GM10266 (cell line): ENCODE data around the gene ZNF155.
"Not testable (repeated sequence)": the region's sequence is repeated elsewhere in the genome, so short reads cannot be mapped to it uniquely, and the experiment has no call there.

Source experiments
- DNase-seq: peaks from one replicate; pipeline ENCODE4 v3.0.0; 2012; ENCODE audit errors: extremely low spot score
- TF ChIP-seq, protein P1 (sequence below): IDR thresholded peaks from 2 replicates; pipeline ENCODE4 v1.5.1; 2012; ENCODE audit warnings: mild to moderate bottlenecking, low read depth; ENCODE audit not compliant: control insufficient read depth, insufficient read depth; ENCODE audit errors: missing control alignments

The ZNF155 gene

GRCh38 chr19:43983912-43984686, at the start of gene ZNF155:
Gene ZNF155, plus strand, starts transcription at chr19:43984188. Its CDS starts 4,356 bp downstream, at chr19:43988544.
- DNase-seq = peak; percentile 73
- TF ChIP-seq, protein P1, sequence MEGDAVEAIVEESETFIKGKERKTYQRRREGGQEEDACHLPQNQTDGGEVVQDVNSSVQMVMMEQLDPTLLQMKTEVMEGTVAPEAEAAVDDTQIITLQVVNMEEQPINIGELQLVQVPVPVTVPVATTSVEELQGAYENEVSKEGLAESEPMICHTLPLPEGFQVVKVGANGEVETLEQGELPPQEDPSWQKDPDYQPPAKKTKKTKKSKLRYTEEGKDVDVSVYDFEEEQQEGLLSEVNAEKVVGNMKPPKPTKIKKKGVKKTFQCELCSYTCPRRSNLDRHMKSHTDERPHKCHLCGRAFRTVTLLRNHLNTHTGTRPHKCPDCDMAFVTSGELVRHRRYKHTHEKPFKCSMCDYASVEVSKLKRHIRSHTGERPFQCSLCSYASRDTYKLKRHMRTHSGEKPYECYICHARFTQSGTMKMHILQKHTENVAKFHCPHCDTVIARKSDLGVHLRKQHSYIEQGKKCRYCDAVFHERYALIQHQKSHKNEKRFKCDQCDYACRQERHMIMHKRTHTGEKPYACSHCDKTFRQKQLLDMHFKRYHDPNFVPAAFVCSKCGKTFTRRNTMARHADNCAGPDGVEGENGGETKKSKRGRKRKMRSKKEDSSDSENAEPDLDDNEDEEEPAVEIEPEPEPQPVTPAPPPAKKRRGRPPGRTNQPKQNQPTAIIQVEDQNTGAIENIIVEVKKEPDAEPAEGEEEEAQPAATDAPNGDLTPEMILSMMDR = no peak

DNA sequence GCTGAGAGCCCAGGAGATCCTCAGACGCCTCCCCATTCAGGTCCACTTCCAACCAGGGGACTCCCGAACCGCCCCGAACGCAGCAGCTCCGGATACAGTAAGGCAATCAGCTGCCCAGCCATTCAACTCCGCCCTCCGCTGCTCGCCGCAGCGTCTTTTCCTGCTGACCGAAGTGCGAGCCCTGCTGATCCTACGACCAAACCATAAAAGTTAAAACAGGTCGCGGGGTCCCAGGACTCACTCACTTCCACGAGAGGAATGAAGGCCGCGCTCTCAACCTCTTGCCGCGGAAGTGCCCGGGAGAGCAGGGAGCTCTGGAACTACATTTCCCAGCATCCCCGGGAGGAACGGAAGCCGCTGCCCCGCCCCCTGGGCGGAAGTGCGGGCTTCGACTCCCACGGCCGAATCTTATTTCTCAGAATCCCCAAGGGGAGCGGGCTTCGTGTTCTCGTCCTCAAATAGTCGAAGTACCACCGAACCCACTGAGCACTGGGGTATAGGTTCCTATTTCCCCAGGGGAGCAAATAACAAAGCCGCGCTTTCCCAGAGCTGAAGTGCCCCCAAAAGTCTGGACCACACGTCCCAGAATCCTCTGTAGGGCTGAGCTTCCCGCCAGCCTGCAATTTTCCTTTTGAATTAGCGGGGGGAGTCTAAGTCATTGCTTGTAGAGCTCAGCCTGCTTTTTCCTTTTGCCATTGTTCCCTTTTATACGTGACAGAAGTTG, 48.8 kb upstream of the ZNF155 start, which contains the start of gene ZNF45:
Gene ZNF45, minus strand, starts transcription at position 298 of the 724 bp plus-strand sequence. CDS start 13,097 bp downstream, outside the sequence.
- TF ChIP-seq, protein P1 = no peak
- DNase-seq = peak; percentile 88

- no peak for DNase-seq
- TF ChIP-seq, protein P1 = no peak
Observed at GRCh38 chr19:43936188-43936587, 47.8 kb upstream of the ZNF155 start.

DNA sequence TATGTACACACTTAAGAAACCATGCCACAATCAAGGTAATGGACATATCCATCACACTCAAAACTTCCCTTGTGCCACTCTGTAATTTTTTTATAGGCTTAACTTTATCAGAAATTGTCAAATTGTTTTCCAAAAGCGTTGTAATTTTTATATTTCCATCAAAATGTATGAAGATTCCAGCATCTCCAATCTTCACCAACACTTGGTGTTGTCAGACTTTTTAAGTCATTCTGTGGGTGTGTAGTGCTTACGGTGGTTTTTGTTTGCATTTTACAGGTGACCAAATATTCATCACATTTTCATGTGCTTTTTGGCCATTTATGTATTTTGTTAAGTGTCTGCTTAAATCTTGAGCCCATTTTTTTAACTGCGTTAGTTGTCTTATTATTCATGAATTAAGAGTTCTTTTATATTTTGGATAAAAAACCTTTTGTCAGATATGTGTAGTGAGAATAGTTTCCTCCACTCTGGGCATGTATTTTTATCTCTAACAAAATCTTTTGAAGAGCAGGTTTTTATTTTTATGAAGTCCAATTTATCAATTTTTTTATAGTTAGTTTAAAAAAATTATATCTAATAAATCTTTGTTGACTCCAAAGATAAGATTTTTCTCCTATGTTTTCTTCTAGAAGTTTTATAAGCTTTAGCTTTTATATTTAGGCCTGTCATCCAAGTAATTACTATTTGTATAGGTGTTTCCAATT, 44.3 kb upstream of the ZNF155 start:
- no peak for DNase-seq
- TF ChIP-seq, protein P1 = no peak

DNA sequence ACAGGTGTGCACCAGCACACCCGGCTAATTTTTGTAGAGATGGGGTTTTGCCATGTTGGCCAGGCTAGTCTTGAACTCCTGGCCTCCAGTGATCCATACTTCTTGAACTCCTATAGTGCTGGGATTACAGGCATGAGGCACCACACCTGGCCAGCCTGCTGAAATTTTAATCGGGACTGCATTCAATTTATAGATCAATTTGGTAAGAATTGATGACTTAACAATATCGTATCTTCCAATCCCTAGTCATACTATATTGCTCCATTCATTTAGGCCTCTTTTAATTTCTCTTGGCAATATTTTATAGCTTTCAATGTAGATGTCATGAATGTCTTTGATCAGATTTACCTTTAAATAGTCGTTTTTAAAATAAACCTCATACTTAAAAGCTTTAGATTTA, 43.3 kb upstream of the ZNF155 start:
- no peak for DNase-seq
- TF ChIP-seq, protein P1 = no peak

GRCh38 chr19:43941209-43941608, 42.8 kb upstream of the ZNF155 start:
- TF ChIP-seq, protein P1 = no peak
- no peak for DNase-seq

GRCh38 chr19:43947412-43947811, 36.6 kb upstream of the ZNF155 start:
- not testable (repeated sequence) for DNase-seq

GRCh38 chr19:43949803-43950202, 34.2 kb upstream of the ZNF155 start:
- not testable (repeated sequence) for DNase-seq
